OCI-LY3 (cell line): ENCODE data around the gene RSPH1.

Experiments
- CTCF ChIP-seq: fragments of 200-600, 300-600 bp; sonication (generic); IDR thresholded peaks from 2 replicates; pipeline ENCODE4 v1.5.1; 2014; ENCODE audit warnings: antibody characterized with exemption, low read length, low read depth
- EZH2phosphoT487 ChIP-seq: fragments of 200-600 bp; shearing (Covaris generic); IDR thresholded peaks from 2 replicates; pipeline ENCODE4 v1.6.1; 2018; ENCODE audit warnings: antibody characterized with exemption, mixed run types, low read depth

GRCh38 chr21:42512346-42513034, 16.5 kb upstream of the RSPH1 start:
- TF ChIP-seq CTCF (no peak), EZH2phosphoT487 (no peak)
